Mucosa of rectum (tissue), 2 donors: ENCODE measurements around the gene LSAMP.

Experiments used
- H3K27ac ChIP-seq, 2 donors: one replicate each; pipeline ENCODE4 v1.7.0; 2013; ENCODE audit warnings: inconsistent platforms in 2 of 2, low read depth in 2 of 2, low read length in 2 of 2
- H3K27me3 ChIP-seq, 2 donors: one replicate each; pipeline ENCODE4 v1.7.0; 2013; ENCODE audit warnings: low read length in 2 of 2; ENCODE audit not compliant: control insufficient read depth in 2 of 2, insufficient read depth in 2 of 2
- H3K36me3 ChIP-seq, 2 donors: one replicate each; pipeline ENCODE4 v1.7.0; 2013; ENCODE audit warnings: low read length in 2 of 2; ENCODE audit not compliant: control insufficient read depth in 2 of 2, insufficient read depth in 2 of 2
- H3K4me1 ChIP-seq, 2 donors: one replicate each; pipeline ENCODE4 v1.7.0; 2013; ENCODE audit warnings: low read length in 2 of 2, mild to moderate bottlenecking in 1 of 2; ENCODE audit not compliant: control insufficient read depth in 2 of 2, insufficient read depth in 2 of 2
- H3K4me3 ChIP-seq, 2 donors: one replicate each; pipeline ENCODE4 v1.7.0; 2013; ENCODE audit warnings: low read length in 2 of 2
- H3K9ac ChIP-seq, 2 donors: one replicate each; pipeline ENCODE4 v1.7.0; 2013; ENCODE audit warnings: low read length in 2 of 2, low read depth in 1 of 2, mild to moderate bottlenecking in 1 of 2
- H3K9me3 ChIP-seq, 2 donors: one replicate each; pipeline ENCODE4 v1.7.0; 2013; ENCODE audit warnings: low read length in 2 of 2; ENCODE audit not compliant: control insufficient read depth in 2 of 2
- donor health status: healthy.
- donor health status: Normal muscosa, but diverticular disease.

Gene LSAMP

GRCh38 chr3:115912372-115912771 is 532.9 kb downstream of the LSAMP start:
- H3K9me3 ChIP-seq, result no peaks in the 10 kb centered on the region
- no peaks in the 10 kb centered on the region for H3K36me3 ChIP-seq
- no peak overlapping the region for H3K4me3 ChIP-seq
- no peaks in the 10 kb centered on the region for H3K27me3 ChIP-seq
- no peak overlapping the region for H3K27ac ChIP-seq
- H3K4me1 ChIP-seq, result no peaks in the 10 kb centered on the region
- no peak overlapping the region for H3K9ac ChIP-seq

GRCh38 chr3:115905871-115906270 is 539.4 kb downstream of the LSAMP start:
- no peaks in the 10 kb centered on the region for H3K9me3 ChIP-seq
- H3K27me3 ChIP-seq, result no peaks in the 10 kb centered on the region
- no peaks in the 10 kb centered on the region for H3K4me1 ChIP-seq
- no peak overlapping the region for H3K27ac ChIP-seq
- H3K9ac ChIP-seq, result no peak overlapping the region
- H3K4me3 ChIP-seq, result no peak overlapping the region
- H3K36me3 ChIP-seq, result no peaks in the 10 kb centered on the region

- Histone ChIP-seq H3K9me3 (no peaks in the 10 kb centered on the region), H3K9ac (no peak overlapping the region), H3K4me1 (no peaks in the 10 kb centered on the region), H3K27ac (no peak overlapping the region), H3K36me3 (no peaks in the 10 kb centered on the region), H3K4me3 (no peak overlapping the region), H3K27me3 (no peaks in the 10 kb centered on the region)
Measured at GRCh38 chr3:115903843-115904242, 541.4 kb downstream of the LSAMP start.

- Histone ChIP-seq H3K4me1 (no peaks in the 10 kb centered on the region), H3K27ac (no peak overlapping the region), H3K9ac (no peak overlapping the region), H3K9me3 (no peaks in the 10 kb centered on the region), H3K27me3 (no peaks in the 10 kb centered on the region), H3K4me3 (no peak overlapping the region), H3K36me3 (no peaks in the 10 kb centered on the region)
Measured at GRCh38 chr3:115901008-115901407, 544.3 kb downstream of the LSAMP start.

GRCh38 chr3:115899535-115899934 is 545.8 kb downstream of the LSAMP start:
- no peak overlapping the region for H3K4me3 ChIP-seq
- no peaks in the 10 kb centered on the region for H3K9me3 ChIP-seq
- H3K9ac ChIP-seq, result no peak overlapping the region
- no peak overlapping the region for H3K27ac ChIP-seq
- H3K36me3 ChIP-seq, result no peaks in the 10 kb centered on the region
- H3K4me1 ChIP-seq, result no peaks in the 10 kb centered on the region
- H3K27me3 ChIP-seq, result no peaks in the 10 kb centered on the region

- Histone ChIP-seq H3K4me3 (no peak overlapping the region), H3K27me3 (no peaks in the 10 kb centered on the region), H3K9me3 (no peaks in the 10 kb centered on the region), H3K27ac (no peak overlapping the region), H3K36me3 (no peaks in the 10 kb centered on the region), H3K9ac (no peak overlapping the region), H3K4me1 (no peaks in the 10 kb centered on the region)
Measured at GRCh38 chr3:115898656-115899410, 546.5 kb downstream of the LSAMP start.

- Histone ChIP-seq H3K27me3 (no peaks in the 10 kb centered on the region), H3K4me1 (no peaks in the 10 kb centered on the region), H3K4me3 (no peak overlapping the region), H3K9ac (no peak overlapping the region), H3K27ac (no peak overlapping the region), H3K9me3 (no peaks in the 10 kb centered on the region), H3K36me3 (no peaks in the 10 kb centered on the region)
Measured at GRCh38 chr3:115891006-115891636, 554.2 kb downstream of the LSAMP start.

- H3K9me3 ChIP-seq, result no peaks in the 10 kb centered on the region
- no peaks in the 10 kb centered on the region for H3K27me3 ChIP-seq
- H3K4me3 ChIP-seq, result no peak overlapping the region
- no peak overlapping the region for H3K27ac ChIP-seq
- H3K4me1 ChIP-seq, result no peaks in the 10 kb centered on the region
- H3K36me3 ChIP-seq, result no peaks in the 10 kb centered on the region
- no peak overlapping the region for H3K9ac ChIP-seq
Measured at GRCh38 chr3:115890579-115890978, 554.7 kb downstream of the LSAMP start.

- no peak overlapping the region for H3K27ac ChIP-seq
- no peaks in the 10 kb centered on the region for H3K36me3 ChIP-seq
- H3K9ac ChIP-seq, result no peak overlapping the region
- no peaks in the 10 kb centered on the region for H3K4me1 ChIP-seq
- H3K27me3 ChIP-seq, result no peaks in the 10 kb centered on the region
- H3K4me3 ChIP-seq, result no peak overlapping the region
- no peaks in the 10 kb centered on the region for H3K9me3 ChIP-seq
Measured at GRCh38 chr3:115885621-115886020, 559.7 kb downstream of the LSAMP start.

- Histone ChIP-seq H3K4me3 (no peak overlapping the region), H3K36me3 (no peaks in the 10 kb centered on the region), H3K27ac (no peak overlapping the region), H3K27me3 (no peaks in the 10 kb centered on the region), H3K9ac (no peak overlapping the region), H3K4me1 (no peaks in the 10 kb centered on the region), H3K9me3 (no peaks in the 10 kb centered on the region)
Measured at GRCh38 chr3:115877615-115877899, 567.7 kb downstream of the LSAMP start.
